Liver (tissue), 9 donors: Measurements from ENCODE around the gene FBXL13. TPM values are rescaled to one million over a fixed set of nuclear protein-coding genes. Genes with fewer than 3 reads are reported as not detected.

Experiments
- DNase-seq: peaks from one replicate; pipeline ENCODE4 v3.0.0-alpha.2; 2017; ENCODE audit warnings: low spot score
- H3K27ac ChIP-seq, 2 donors: one replicate each; pipeline ENCODE4 v1.7.0; 2013; ENCODE audit warnings: inconsistent platforms in 2 of 2, low read length in 2 of 2, control low read depth in 1 of 2, low read depth in 1 of 2, mild to moderate bottlenecking in 1 of 2
- H3K27me3 ChIP-seq, 4 donors: one replicate each; pipeline versions ENCODE4 v1.6.1 to v1.7.0; 2013; ENCODE audit warnings: low read length in 3 of 4, inconsistent platforms in 1 of 4, mild to moderate bottlenecking in 1 of 4, moderate library complexity in 1 of 4; ENCODE audit not compliant: control insufficient read depth in 4 of 4, insufficient read depth in 4 of 4
- H3K36me3 ChIP-seq, 4 donors: one replicate each; pipeline versions ENCODE4 v1.6.1 to v1.7.0; 2013; ENCODE audit warnings: low read length in 3 of 4, mild to moderate bottlenecking in 3 of 4, low read depth in 1 of 4, moderate library complexity in 1 of 4; ENCODE audit not compliant: control insufficient read depth in 4 of 4, insufficient read depth in 3 of 4
- H3K4me1 ChIP-seq, 4 donors: one replicate each; pipeline versions ENCODE4 v1.6.1 to v1.7.0; 2013; ENCODE audit warnings: low read length in 3 of 4, mild to moderate bottlenecking in 3 of 4, moderate library complexity in 1 of 4; ENCODE audit not compliant: control insufficient read depth in 4 of 4, insufficient read depth in 4 of 4
- H3K4me3 ChIP-seq, 3 donors: one replicate each; pipeline versions ENCODE4 v1.6.1 to v1.7.0; 2013; ENCODE audit warnings: low read length in 3 of 3, control low read depth in 1 of 3, low read depth in 1 of 3, mild to moderate bottlenecking in 1 of 3
- H3K9ac ChIP-seq, 2 donors: one replicate each; pipeline ENCODE4 v1.7.0; 2013; ENCODE audit warnings: low read length in 2 of 2, mild to moderate bottlenecking in 2 of 2, moderate library complexity in 2 of 2, control low read depth in 1 of 2, low read depth in 1 of 2
- H3K9me3 ChIP-seq, 4 donors: one replicate each; pipeline versions ENCODE4 v1.6.1 to v1.7.0; 2013; ENCODE audit warnings: low read length in 3 of 4; ENCODE audit not compliant: control insufficient read depth in 4 of 4
- EGR1 ChIP-seq, 2 donors: IDR thresholded peaks; 2 replicates each; pipeline ENCODE4 v1.6.1; 2016 to 2018; ENCODE audit warnings: antibody characterized with exemption in 2 of 2, low read depth in 2 of 2
- FOXA1 ChIP-seq: IDR thresholded peaks from 2 replicates; pipeline ENCODE4 v1.6.1; 2016; ENCODE audit warnings: antibody characterized with exemption
- FOXA2 ChIP-seq: IDR thresholded peaks from 2 replicates; pipeline ENCODE4 v1.6.1; 2016; ENCODE audit warnings: antibody characterized with exemption
- GABPA ChIP-seq, 2 donors: IDR thresholded peaks in 1 of 2; conservative IDR thresholded peaks in 1 of 2; 2 replicates each; pipeline ENCODE4 v1.6.1; 2016; ENCODE audit warnings: antibody characterized with exemption in 2 of 2, mild to moderate bottlenecking in 1 of 2, moderate library complexity in 1 of 2
- HNF4A ChIP-seq, 2 donors: conservative IDR thresholded peaks; 2 replicates each; pipeline ENCODE4 v1.6.1; 2016; ENCODE audit warnings: antibody characterized with exemption in 2 of 2, mild to moderate bottlenecking in 2 of 2
- HNF4G ChIP-seq: IDR thresholded peaks from 2 replicates; pipeline ENCODE4 v1.6.1; 2016; ENCODE audit warnings: antibody characterized with exemption
- JUND ChIP-seq, 2 donors: IDR thresholded peaks; 2 replicates each; pipeline ENCODE4 v1.6.1; 2016; ENCODE audit warnings: antibody characterized with exemption in 2 of 2
- NR2F2 ChIP-seq: IDR thresholded peaks from 2 replicates; pipeline ENCODE4 v1.6.1; 2016; ENCODE audit warnings: antibody characterized with exemption
- RAD21 ChIP-seq, 2 donors: IDR thresholded peaks; 2 replicates each; pipeline ENCODE4 v1.6.1; 2016; ENCODE audit warnings: antibody characterized with exemption in 2 of 2, mild to moderate bottlenecking in 2 of 2
- RXRA ChIP-seq, 2 donors: IDR thresholded peaks; 2 replicates each; pipeline ENCODE4 v1.6.1; 2017 to 2018; ENCODE audit warnings: antibody characterized with exemption in 2 of 2, mild to moderate bottlenecking in 1 of 2
- SP1 ChIP-seq: IDR thresholded peaks from 2 replicates; pipeline ENCODE4 v1.6.1; 2018; ENCODE audit warnings: antibody characterized with exemption, mild to moderate bottlenecking
- TAF1 ChIP-seq: conservative IDR thresholded peaks from 2 replicates; pipeline ENCODE4 v1.6.1; 2016; ENCODE audit warnings: antibody characterized with exemption, mild to moderate bottlenecking
- YY1 ChIP-seq: IDR thresholded peaks from 2 replicates; pipeline ENCODE4 v1.6.1; 2016; ENCODE audit warnings: antibody characterized with exemption, mild to moderate bottlenecking
- whole genome bisulfite sequencing: extraction: QIAGEN DNeasy Blood & Tissue Kit; methylation state at CpG from one replicate; pipeline ENCODE4 v1.1.7; 2013; 5-methylcytosine and 5-hydroxymethylcytosine counted together
- polyA plus RNA-seq, 2 donors: library from polyadenylated mRNA; stranded (reverse) in 1 of 2; unstranded in 1 of 2; fragments of 200-250 nt in 1 of 2; fragments of >200 nt in 1 of 2; fragmentation: Nextera tagmentation in 1 of 2; extraction: Ambion mirVana in 1 of 2; gene quantifications; one replicate each; pipeline versions ENCODE4 v1.2.1 to v1.2.3, GENCODE V29; 2013 to 2015
- total RNA-seq, 2 donors: library from RNA; depleted of rRNA; stranded (reverse); fragments of >200 nt; gene quantifications; one replicate each; pipeline ENCODE4 v1.2.3, GENCODE V29; 2014
- TF ChIP-seq, protein P1 (sequence below): IDR thresholded peaks from 2 replicates; pipeline ENCODE4 v1.6.1; 2016; ENCODE audit warnings: antibody characterized with exemption
- TF ChIP-seq, protein P2 (sequence below): IDR thresholded peaks from 2 replicates; pipeline ENCODE4 v1.6.1; 2016; ENCODE audit warnings: antibody characterized with exemption, mild to moderate bottlenecking
- TF ChIP-seq, protein P3 (sequence below): IDR thresholded peaks from 2 replicates; pipeline ENCODE4 v1.6.1; 2016; ENCODE audit warnings: antibody characterized with exemption
- TF ChIP-seq, protein P4 (sequence below): fragments of 150-350 bp; IDR thresholded peaks from 2 replicates; pipeline ENCODE4 v1.5.1; 2017; ENCODE audit warnings: improper control_type of control experiment, low read depth, low read length; ENCODE audit not compliant: missing input control
- TF ChIP-seq, protein P5 (sequence below): IDR thresholded peaks from 2 replicates; pipeline ENCODE4 v1.6.1; 2016; ENCODE audit warnings: antibody characterized with exemption
- donor health status: healthy.
- donor health status: healthy.
- donor health status: healthy.
- donor health status: healthy.
- donor health status: healthy.

FBXL13 gene
- total and polyA plus RNA-seq, 4 donors = 0.03 to 0.75 (median 0.70) TPM; not detected in 1

DNA sequence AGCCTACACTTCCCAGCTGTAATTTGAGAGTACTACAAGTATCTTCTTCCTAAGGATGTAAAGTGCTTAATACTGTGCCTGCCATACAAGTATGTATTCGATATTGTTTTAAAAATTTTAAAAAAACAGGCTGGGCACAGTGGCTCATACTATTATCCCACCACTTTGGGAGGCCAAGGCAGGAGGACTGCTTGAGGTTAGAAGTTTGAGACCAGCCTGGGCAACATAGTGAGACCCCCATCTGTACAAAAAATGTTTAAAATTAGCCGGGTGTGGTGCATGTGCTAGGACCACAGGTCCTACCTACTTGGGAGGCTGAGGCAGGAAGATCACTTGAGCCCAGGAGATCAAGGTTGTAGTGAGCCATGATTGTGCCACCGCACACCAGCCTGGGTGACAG, 8.6 kb upstream of the FBXL13 start:
- no peak overlapping the region for H3K4me3 ChIP-seq
- peaks cover 5 to 25% (median 19%) of the 10 kb centered on the region in 4 donors for H3K36me3 ChIP-seq
- H3K27me3 ChIP-seq = no peaks in the 10 kb centered on the region
- no peaks in the 10 kb centered on the region for H3K9me3 ChIP-seq
- no peak for TF ChIP-seq NR2F2
- TF ChIP-seq, protein P1, sequence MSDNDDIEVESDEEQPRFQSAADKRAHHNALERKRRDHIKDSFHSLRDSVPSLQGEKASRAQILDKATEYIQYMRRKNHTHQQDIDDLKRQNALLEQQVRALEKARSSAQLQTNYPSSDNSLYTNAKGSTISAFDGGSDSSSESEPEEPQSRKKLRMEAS = no peak
- TF ChIP-seq SP1 = no peak
- TF ChIP-seq RXRA (IDR thresholded peaks at IDR 0.05) = no peak
- no peak for TF ChIP-seq HNF4A (conservative IDR thresholded peaks at IDR 0.05)
- no peak for TF ChIP-seq RAD21 (IDR thresholded peaks at IDR 0.05)
- no peak overlapping the region for H3K9ac ChIP-seq
- H3K4me1 ChIP-seq = no peaks in the 10 kb centered on the region
- DNase-seq = no peak
- H3K27ac ChIP-seq = no peak overlapping the region
- WGBS = 97% methylated on average over 3 of the region's 3 CpGs

DNA sequence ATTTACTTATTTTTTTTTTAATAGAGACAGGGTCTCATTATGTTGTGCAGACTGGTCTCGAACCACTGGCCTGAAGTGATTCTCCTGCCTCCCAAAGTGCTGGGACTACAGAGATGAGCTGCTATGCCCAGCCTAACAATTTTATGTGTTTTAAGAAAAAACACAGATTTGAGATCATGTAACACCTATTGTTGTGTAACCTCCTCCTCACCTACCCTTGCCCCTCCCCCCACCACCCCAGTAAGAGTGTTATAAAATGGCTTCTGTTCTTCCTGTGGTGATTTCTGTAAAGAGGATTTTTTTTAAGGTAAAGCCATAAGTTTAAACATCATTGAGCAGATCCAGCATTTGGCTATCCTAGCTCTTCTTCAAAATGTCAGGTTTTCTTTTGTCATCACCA, 7.9 kb upstream of the FBXL13 start:
- no peak for DNase-seq
- H3K36me3 ChIP-seq = peaks cover 5 to 24% (median 17%) of the 10 kb centered on the region in 4 donors

GRCh38 chr7:103080923-103081322, 6.3 kb upstream of the FBXL13 start:
- H3K9me3 ChIP-seq = no peaks in the 10 kb centered on the region
- WGBS = 97% methylated on average over 2 of the region's 2 CpGs
- peaks cover 0 to 15% (median 9%) of the 10 kb centered on the region in 4 donors for H3K4me1 ChIP-seq
- DNase-seq = no peak
- TF ChIP-seq NR2F2 (no peak), SP1 (no peak), RXRA (IDR thresholded peaks at IDR 0.05) (no peak), FOXA1 (no peak), JUND (IDR thresholded peaks at IDR 0.05) (no peak), GABPA (IDR thresholded peaks at IDR 0.05 in 1 of 2, conservative IDR thresholded peaks at IDR 0.05 in 1 of 2) (no peak), TAF1 (no peak), FOXA2 (no peak), HNF4G (no peak), RAD21 (IDR thresholded peaks at IDR 0.05) (no peak), HNF4A (conservative IDR thresholded peaks at IDR 0.05) (no peak), EGR1 (IDR thresholded peaks at IDR 0.05; ENCODE audit: low read depth in 2 of 2) (no peak), YY1 (no peak)
- TF ChIP-seq, protein P2, sequence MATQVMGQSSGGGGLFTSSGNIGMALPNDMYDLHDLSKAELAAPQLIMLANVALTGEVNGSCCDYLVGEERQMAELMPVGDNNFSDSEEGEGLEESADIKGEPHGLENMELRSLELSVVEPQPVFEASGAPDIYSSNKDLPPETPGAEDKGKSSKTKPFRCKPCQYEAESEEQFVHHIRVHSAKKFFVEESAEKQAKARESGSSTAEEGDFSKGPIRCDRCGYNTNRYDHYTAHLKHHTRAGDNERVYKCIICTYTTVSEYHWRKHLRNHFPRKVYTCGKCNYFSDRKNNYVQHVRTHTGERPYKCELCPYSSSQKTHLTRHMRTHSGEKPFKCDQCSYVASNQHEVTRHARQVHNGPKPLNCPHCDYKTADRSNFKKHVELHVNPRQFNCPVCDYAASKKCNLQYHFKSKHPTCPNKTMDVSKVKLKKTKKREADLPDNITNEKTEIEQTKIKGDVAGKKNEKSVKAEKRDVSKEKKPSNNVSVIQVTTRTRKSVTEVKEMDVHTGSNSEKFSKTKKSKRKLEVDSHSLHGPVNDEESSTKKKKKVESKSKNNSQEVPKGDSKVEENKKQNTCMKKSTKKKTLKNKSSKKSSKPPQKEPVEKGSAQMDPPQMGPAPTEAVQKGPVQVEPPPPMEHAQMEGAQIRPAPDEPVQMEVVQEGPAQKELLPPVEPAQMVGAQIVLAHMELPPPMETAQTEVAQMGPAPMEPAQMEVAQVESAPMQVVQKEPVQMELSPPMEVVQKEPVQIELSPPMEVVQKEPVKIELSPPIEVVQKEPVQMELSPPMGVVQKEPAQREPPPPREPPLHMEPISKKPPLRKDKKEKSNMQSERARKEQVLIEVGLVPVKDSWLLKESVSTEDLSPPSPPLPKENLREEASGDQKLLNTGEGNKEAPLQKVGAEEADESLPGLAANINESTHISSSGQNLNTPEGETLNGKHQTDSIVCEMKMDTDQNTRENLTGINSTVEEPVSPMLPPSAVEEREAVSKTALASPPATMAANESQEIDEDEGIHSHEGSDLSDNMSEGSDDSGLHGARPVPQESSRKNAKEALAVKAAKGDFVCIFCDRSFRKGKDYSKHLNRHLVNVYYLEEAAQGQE = no peak
- TF ChIP-seq, protein P3, sequence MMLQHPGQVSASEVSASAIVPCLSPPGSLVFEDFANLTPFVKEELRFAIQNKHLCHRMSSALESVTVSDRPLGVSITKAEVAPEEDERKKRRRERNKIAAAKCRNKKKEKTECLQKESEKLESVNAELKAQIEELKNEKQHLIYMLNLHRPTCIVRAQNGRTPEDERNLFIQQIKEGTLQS = no peak
- TF ChIP-seq, protein P1 = no peak
- TF ChIP-seq, protein P4, sequence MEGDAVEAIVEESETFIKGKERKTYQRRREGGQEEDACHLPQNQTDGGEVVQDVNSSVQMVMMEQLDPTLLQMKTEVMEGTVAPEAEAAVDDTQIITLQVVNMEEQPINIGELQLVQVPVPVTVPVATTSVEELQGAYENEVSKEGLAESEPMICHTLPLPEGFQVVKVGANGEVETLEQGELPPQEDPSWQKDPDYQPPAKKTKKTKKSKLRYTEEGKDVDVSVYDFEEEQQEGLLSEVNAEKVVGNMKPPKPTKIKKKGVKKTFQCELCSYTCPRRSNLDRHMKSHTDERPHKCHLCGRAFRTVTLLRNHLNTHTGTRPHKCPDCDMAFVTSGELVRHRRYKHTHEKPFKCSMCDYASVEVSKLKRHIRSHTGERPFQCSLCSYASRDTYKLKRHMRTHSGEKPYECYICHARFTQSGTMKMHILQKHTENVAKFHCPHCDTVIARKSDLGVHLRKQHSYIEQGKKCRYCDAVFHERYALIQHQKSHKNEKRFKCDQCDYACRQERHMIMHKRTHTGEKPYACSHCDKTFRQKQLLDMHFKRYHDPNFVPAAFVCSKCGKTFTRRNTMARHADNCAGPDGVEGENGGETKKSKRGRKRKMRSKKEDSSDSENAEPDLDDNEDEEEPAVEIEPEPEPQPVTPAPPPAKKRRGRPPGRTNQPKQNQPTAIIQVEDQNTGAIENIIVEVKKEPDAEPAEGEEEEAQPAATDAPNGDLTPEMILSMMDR = no peak
- TF ChIP-seq, protein P5, sequence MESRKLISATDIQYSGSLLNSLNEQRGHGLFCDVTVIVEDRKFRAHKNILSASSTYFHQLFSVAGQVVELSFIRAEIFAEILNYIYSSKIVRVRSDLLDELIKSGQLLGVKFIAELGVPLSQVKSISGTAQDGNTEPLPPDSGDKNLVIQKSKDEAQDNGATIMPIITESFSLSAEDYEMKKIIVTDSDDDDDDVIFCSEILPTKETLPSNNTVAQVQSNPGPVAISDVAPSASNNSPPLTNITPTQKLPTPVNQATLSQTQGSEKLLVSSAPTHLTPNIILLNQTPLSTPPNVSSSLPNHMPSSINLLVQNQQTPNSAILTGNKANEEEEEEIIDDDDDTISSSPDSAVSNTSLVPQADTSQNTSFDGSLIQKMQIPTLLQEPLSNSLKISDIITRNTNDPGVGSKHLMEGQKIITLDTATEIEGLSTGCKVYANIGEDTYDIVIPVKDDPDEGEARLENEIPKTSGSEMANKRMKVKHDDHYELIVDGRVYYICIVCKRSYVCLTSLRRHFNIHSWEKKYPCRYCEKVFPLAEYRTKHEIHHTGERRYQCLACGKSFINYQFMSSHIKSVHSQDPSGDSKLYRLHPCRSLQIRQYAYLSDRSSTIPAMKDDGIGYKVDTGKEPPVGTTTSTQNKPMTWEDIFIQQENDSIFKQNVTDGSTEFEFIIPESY = no peak
- H3K9ac ChIP-seq = no peak overlapping the region
- H3K27me3 ChIP-seq = no peaks in the 10 kb centered on the region
- no peak overlapping the region for H3K27ac ChIP-seq
- peaks cover 5 to 15% (median 9%) of the 10 kb centered on the region in 4 donors for H3K36me3 ChIP-seq
- H3K4me3 ChIP-seq = no peak overlapping the region

More for the DNA sequence above, 7.9 kb upstream of the FBXL13 start:
- Histone ChIP-seq H3K27me3 (no peaks in the 10 kb centered on the region), H3K9me3 (no peaks in the 10 kb centered on the region), H3K27ac (no peak overlapping the region), H3K9ac (no peak overlapping the region), H3K4me3 (no peak overlapping the region), H3K4me1 (no peaks in the 10 kb centered on the region)
- WGBS = 98% methylated on average over 1 of the region's 1 CpG
- TF ChIP-seq FOXA1 = no peak
